PC-9 (cell line): ENCODE data around the gene SYT1.

Experiments
- EZH2 ChIP-seq: fragments of 200-600 bp; sonication (generic); IDR thresholded peaks from 2 replicates; pipeline ENCODE4 v1.8.0; 2017; ENCODE audit warnings: antibody characterized with exemption, low read depth
- TF ChIP-seq, protein P1 (sequence below): fragments of 200-600 bp; sonication (generic); conservative IDR thresholded peaks from 2 replicates; pipeline ENCODE4 v1.6.1; 2017; ENCODE audit warnings: mixed run types, antibody characterized with exemption, mild to moderate bottlenecking, moderate library complexity

- TF ChIP-seq, protein P1, sequence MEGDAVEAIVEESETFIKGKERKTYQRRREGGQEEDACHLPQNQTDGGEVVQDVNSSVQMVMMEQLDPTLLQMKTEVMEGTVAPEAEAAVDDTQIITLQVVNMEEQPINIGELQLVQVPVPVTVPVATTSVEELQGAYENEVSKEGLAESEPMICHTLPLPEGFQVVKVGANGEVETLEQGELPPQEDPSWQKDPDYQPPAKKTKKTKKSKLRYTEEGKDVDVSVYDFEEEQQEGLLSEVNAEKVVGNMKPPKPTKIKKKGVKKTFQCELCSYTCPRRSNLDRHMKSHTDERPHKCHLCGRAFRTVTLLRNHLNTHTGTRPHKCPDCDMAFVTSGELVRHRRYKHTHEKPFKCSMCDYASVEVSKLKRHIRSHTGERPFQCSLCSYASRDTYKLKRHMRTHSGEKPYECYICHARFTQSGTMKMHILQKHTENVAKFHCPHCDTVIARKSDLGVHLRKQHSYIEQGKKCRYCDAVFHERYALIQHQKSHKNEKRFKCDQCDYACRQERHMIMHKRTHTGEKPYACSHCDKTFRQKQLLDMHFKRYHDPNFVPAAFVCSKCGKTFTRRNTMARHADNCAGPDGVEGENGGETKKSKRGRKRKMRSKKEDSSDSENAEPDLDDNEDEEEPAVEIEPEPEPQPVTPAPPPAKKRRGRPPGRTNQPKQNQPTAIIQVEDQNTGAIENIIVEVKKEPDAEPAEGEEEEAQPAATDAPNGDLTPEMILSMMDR, result no peak
- TF ChIP-seq EZH2, result no peak
Measured at GRCh38 chr12:79252358-79253075, 387.9 kb downstream of the SYT1 start.
